HepG2 (cell line): Measurements from ENCODE around the gene DDX6. TPM values are rescaled to one million over a fixed set of nuclear protein-coding genes. Genes with fewer than 3 reads are reported as not detected.

Experiments
- ATAC-seq: fragments of 200-7000 bp; cut with Tn5 transposase; 3 replicates; pipeline ENCODE4 v1.9.1; 2020; ENCODE audit warnings: mild to moderate bottlenecking, moderate library complexity
- BruUV-seq: library from RNA; stranded (reverse); fragments of 400-500 nt; replicated peaks from 2 replicates; lab custom pipeline; 2021; lab: Mats Ljungman, UMichigan
- CTCF ChIA-PET: fragments of 300-600 bp; formaldehyde crosslinking; extraction: SDS; loops from one replicate; lab custom pipeline; 2021; ENCODE audit warnings: low total read pairs, inconsistent platforms, low intra/inter-chr PET ratio; lab: Yijun Ruan, JAX
- POLR2A ChIA-PET: fragments of 350-600 bp; sonication (Branson Sonifier 250); formaldehyde crosslinking; loops from one replicate; lab custom pipeline; 2020; ENCODE audit warnings: antibody characterized with exemption, inconsistent platforms; lab: Yijun Ruan, JAX
- DNase-seq: peaks from one replicate; pipeline ENCODE4 v3.0.0-alpha.2; 2015; ENCODE audit warnings: low spot score
- FAIRE-seq: peaks from 3 replicates; lab custom pipeline; 2011; peaks lifted over from hg19 to GRCh38; lab: Jason Lieb, UNC
- H2AFZ ChIP-seq: one replicate; pipeline ENCODE4 v1.6.1; 2011; ENCODE audit warnings: low read length, inconsistent platforms
- H3K27ac ChIP-seq: fragments of 300-600 bp; 3 replicates; pipeline ENCODE4 v1.8.0; 2011; ENCODE audit warnings: mixed run types, mild to moderate bottlenecking, mixed read lengths, low read length, inconsistent platforms; ENCODE audit not compliant: insufficient read depth; ENCODE audit errors: extremely low read length
- H3K27me3 ChIP-seq, 2 experiments: fragments of 200-600 bp in 1 of 2; 2 replicates in 1 of 2; 3 replicates in 1 of 2; pipeline versions ENCODE4 v1.6.0 to v1.8.0; 2011; ENCODE audit warnings: low read length in 2 of 2, mild to moderate bottlenecking in 2 of 2, moderate library complexity in 2 of 2, inconsistent platforms in 1 of 2; ENCODE audit not compliant: insufficient read depth in 2 of 2, control insufficient read depth in 1 of 2
- H3K36me3 ChIP-seq, 2 experiments: fragments of 200-600 bp in 1 of 2; replicated peaks in 1 of 2; 2 replicates in 1 of 2; 3 replicates in 1 of 2; pipeline versions ENCODE4 v1.5.1 to v1.8.0; 2011; ENCODE audit warnings: low read length in 2 of 2, inconsistent platforms in 1 of 2; ENCODE audit not compliant: insufficient read depth in 2 of 2, control insufficient read depth in 1 of 2
- H3K4me1 ChIP-seq: 2 replicates; pipeline ENCODE4 v1.5.1; 2012; ENCODE audit warnings: low read length, inconsistent platforms; ENCODE audit not compliant: insufficient read depth
- H3K4me2 ChIP-seq: 2 replicates; pipeline ENCODE4 v1.6.0; 2011; ENCODE audit warnings: low read depth, low read length, inconsistent platforms
- H3K4me3 ChIP-seq, 3 experiments: fragments of 200-600 bp in 1 of 3; sonication (generic), shearing (Covaris generic) in 1 of 3; replicated peaks in 1 of 3; 2 replicates each; pipeline ENCODE4 v1.5.1; 2011 to 2016; ENCODE audit warnings: low read length in 3 of 3, inconsistent platforms in 2 of 3, low read depth in 2 of 3, mild to moderate bottlenecking in 2 of 3, control low read depth in 1 of 3, mixed read lengths in 1 of 3; ENCODE audit not compliant: insufficient read depth in 1 of 3
- H3K79me2 ChIP-seq: one replicate; pipeline ENCODE4 v1.6.1; 2011; ENCODE audit warnings: low read length, inconsistent platforms; ENCODE audit not compliant: insufficient read depth
- H3K9ac ChIP-seq: 2 replicates; pipeline ENCODE4 v1.6.0; 2011; ENCODE audit warnings: mild to moderate bottlenecking, low read depth, low read length, inconsistent platforms; ENCODE audit not compliant: insufficient read depth
- H3K9me3 ChIP-seq: 2 replicates; pipeline ENCODE4 v1.5.1; 2012; ENCODE audit warnings: mild to moderate bottlenecking, low read length
- H4K20me1 ChIP-seq: 2 replicates; pipeline ENCODE4 v1.6.0; 2011; ENCODE audit warnings: inconsistent platforms, mild to moderate bottlenecking, low read length, moderate library complexity; ENCODE audit not compliant: insufficient read depth
- BORCS8-MEF2B ChIP-seq: sonication (generic); formaldehyde crosslinking; IDR thresholded peaks from 2 replicates; pipeline ENCODE4 v1.8.0; 2022; ENCODE audit warnings: mild to moderate bottlenecking, missing genetic modification reagents
- CREB3 ChIP-seq: sonication (generic); formaldehyde crosslinking; IDR thresholded peaks from 2 replicates; pipeline ENCODE4 v1.5.0; 2020; ENCODE audit warnings: missing genetic modification reagents
- HHEX ChIP-seq: IDR thresholded peaks from 2 replicates; pipeline ENCODE4 v1.6.1; 2016; ENCODE audit warnings: control low read depth
- HMGA1 ChIP-seq: sonication (generic); formaldehyde crosslinking; conservative IDR thresholded peaks from 2 replicates; pipeline ENCODE4 v1.4.0; 2020; ENCODE audit warnings: missing genetic modification reagents
- MAFG ChIP-seq: sonication (generic); formaldehyde crosslinking; IDR thresholded peaks from 2 replicates; pipeline ENCODE4 v1.5.1; 2020; ENCODE audit warnings: mild to moderate bottlenecking, missing genetic modification reagents
- SMC3 ChIP-seq: IDR thresholded peaks from 2 replicates; pipeline ENCODE4 v1.6.1; 2011; ENCODE audit warnings: low read length, improper control_type of control experiment
- ZFP36 ChIP-seq: fragments of 150-350 bp; IDR thresholded peaks from 2 replicates; pipeline ENCODE4 v1.6.1; 2018; ENCODE audit warnings: borderline replicate concordance, low read length, low read depth; ENCODE audit not compliant: partially characterized antibody
- ZMAT3 ChIP-seq: sonication (generic); formaldehyde crosslinking; conservative IDR thresholded peaks from 2 replicates; pipeline ENCODE4 v1.7.0; 2021; ENCODE audit warnings: missing genetic modification reagents
- ZNF260 ChIP-seq: sonication (generic); formaldehyde crosslinking; IDR thresholded peaks from 2 replicates; pipeline ENCODE4 v1.4.0; 2020; ENCODE audit warnings: missing genetic modification reagents, low read depth, mild to moderate bottlenecking, borderline replicate concordance
- ZNF83 ChIP-seq: sonication (generic); formaldehyde crosslinking; IDR thresholded peaks from 2 replicates; pipeline ENCODE4 v1.4.0; 2020; ENCODE audit warnings: missing genetic modification reagents, mild to moderate bottlenecking, borderline replicate concordance
- ZNF883 ChIP-seq: sonication (generic); formaldehyde crosslinking; IDR thresholded peaks from 2 replicates; pipeline ENCODE4 v1.5.1; 2020; ENCODE audit warnings: mild to moderate bottlenecking, missing genetic modification reagents; ENCODE audit errors: not compliant biosample characterization
- WGBS: methylation state at CpG from one replicate; pipeline ENCODE4 v1.1.6; 2017; ENCODE audit warnings: low lambda C conversion rate; 5-methylcytosine and 5-hydroxymethylcytosine counted together
- in situ Hi-C: cut with HindIII; loops from 2 replicates; pipeline ENCODE4 v1.10.0; 2017; ENCODE audit warnings: low pct_unique_long_range_greater_than_20kb; ENCODE audit not compliant: extremely low pct_ligation_motif_present
- intact Hi-C: fragments of 100-400 bp; cut with micrococcal nuclease; formaldehyde crosslinking; loops from one replicate; pipeline ENCODE4 v1.10.0; 2022; ENCODE audit not compliant: unreplicated experiment
- polyA plus RNA-seq, 8 experiments: library from polyadenylated mRNA; depleted of rRNA in 3 of 8; stranded (reverse) in 7 of 8; unstranded in 1 of 8; fragments of >200 nt; fragmentation: Illumina TruSeq in 4 of 8; extraction: Trizol in 4 of 8; gene quantifications; 2 replicates each; pipeline versions ENCODE4 v1.2.1 to v1.2.3, GENCODE V29; 2011 to 2016; ENCODE audit warnings: low read depth in 4 of 8, missing spikeins in 1 of 8, mixed read lengths in 1 of 8; ENCODE audit not compliant: insufficient read depth in 1 of 8
- total RNA-seq, 5 experiments: library from RNA; depleted of rRNA; stranded (reverse); fragments of >200 nt; fragmentation: Illumina TruSeq; extraction: Trizol; gene quantifications; 2 replicates each; pipeline ENCODE4 v1.2.3, GENCODE V29; 2016; ENCODE audit warnings: low read depth in 1 of 5
- TF ChIP-seq, protein P1 (sequence below): sonication (generic); formaldehyde crosslinking; IDR thresholded peaks from 2 replicates; pipeline ENCODE4 v1.8.0; 2022; ENCODE audit warnings: missing genetic modification reagents, low read depth, mild to moderate bottlenecking, borderline replicate concordance
- TF ChIP-seq, protein P2 (sequence below): sonication (generic); formaldehyde crosslinking; IDR thresholded peaks from 2 replicates; pipeline ENCODE4 v1.5.0; 2020; ENCODE audit warnings: mild to moderate bottlenecking, missing genetic modification reagents, moderate library complexity
- TF ChIP-seq, protein P3 (sequence below): IDR thresholded peaks from 2 replicates; pipeline ENCODE4 v1.6.1; 2016

The DDX6 gene
- total and polyA plus RNA-seq, 2 of the 13 experiments (the other 11 are each of a cell fraction or from before 2014, with no cell fraction given), result 20.9 to 59.2 TPM

- no peak for DNase-seq
- TF ChIP-seq, protein P1, sequence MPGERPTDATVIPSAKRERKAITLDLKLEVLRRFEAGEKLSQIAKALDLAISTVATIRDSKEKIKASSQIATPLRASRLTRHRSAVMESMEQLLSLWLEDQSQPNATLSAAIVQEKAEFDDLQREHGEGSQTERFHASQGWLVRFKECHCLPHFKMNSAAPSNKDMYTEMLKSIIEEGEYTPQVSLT, result no peak
- TF ChIP-seq CREB3 (CRISPR knock-in tag) (no peak), BORCS8-MEF2B (no peak)
- TF ChIP-seq, protein P2, sequence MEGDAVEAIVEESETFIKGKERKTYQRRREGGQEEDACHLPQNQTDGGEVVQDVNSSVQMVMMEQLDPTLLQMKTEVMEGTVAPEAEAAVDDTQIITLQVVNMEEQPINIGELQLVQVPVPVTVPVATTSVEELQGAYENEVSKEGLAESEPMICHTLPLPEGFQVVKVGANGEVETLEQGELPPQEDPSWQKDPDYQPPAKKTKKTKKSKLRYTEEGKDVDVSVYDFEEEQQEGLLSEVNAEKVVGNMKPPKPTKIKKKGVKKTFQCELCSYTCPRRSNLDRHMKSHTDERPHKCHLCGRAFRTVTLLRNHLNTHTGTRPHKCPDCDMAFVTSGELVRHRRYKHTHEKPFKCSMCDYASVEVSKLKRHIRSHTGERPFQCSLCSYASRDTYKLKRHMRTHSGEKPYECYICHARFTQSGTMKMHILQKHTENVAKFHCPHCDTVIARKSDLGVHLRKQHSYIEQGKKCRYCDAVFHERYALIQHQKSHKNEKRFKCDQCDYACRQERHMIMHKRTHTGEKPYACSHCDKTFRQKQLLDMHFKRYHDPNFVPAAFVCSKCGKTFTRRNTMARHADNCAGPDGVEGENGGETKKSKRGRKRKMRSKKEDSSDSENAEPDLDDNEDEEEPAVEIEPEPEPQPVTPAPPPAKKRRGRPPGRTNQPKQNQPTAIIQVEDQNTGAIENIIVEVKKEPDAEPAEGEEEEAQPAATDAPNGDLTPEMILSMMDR, result no peak
- H3K4me2 ChIP-seq, result no peak overlapping the region
- WGBS, result 48% methylated on average over 4 of the region's 4 CpGs
- peaks cover 0 to 10% of the 10 kb centered on the region in 2 experiments; a peak in 2 of 5 replicates for H3K27me3 ChIP-seq
- no peak overlapping the region for H3K27ac ChIP-seq
- no peak overlapping the region for H3K9ac ChIP-seq
- POLR2A ChIA-PET, result no interaction called here
- no peak overlapping the region for H3K4me3 ChIP-seq
- no peak for ATAC-seq
- H3K4me1 ChIP-seq, result no peaks in the 10 kb centered on the region
- H3K9me3 ChIP-seq, result no peaks in the 10 kb centered on the region
- FAIRE-seq, result no peak
- intact Hi-C loops (no loop called here), in situ Hi-C loops (no loop called here)
- H2AFZ ChIP-seq, result no peak overlapping the region
- H3K79me2 ChIP-seq, result no peaks in the 10 kb centered on the region
- CTCF ChIA-PET, result no interaction called here
- no TSS peak for BruUV-seq
- H4K20me1 ChIP-seq, result no peaks in the 10 kb centered on the region
- H3K36me3 ChIP-seq, result no peaks in the 10 kb centered on the region
These were observed 27.2 kb upstream of the DDX6 start for GRCh38 chr11:118818130-118818529.

GRCh38 chr11:118813551-118813950 lies 22.6 kb upstream of the DDX6 start:
- FAIRE-seq (no peak), ATAC-seq (no peak), DNase-seq (no peak)
- H3K36me3 ChIP-seq, result no peaks in the 10 kb centered on the region
- no TSS peak for BruUV-seq
- CTCF ChIA-PET, result no interaction called here
- no peaks in the 10 kb centered on the region for H3K4me1 ChIP-seq
- H3K79me2 ChIP-seq, result no peaks in the 10 kb centered on the region
- 0% methylated on average over 1 of the region's 1 CpG for WGBS
- in situ Hi-C loops, result no loop called here
- no peaks in the 10 kb centered on the region for H4K20me1 ChIP-seq
- H2AFZ ChIP-seq, result no peak overlapping the region
- no peaks in the 10 kb centered on the region; a peak in 1 of 5 replicates for H3K27me3 ChIP-seq
- POLR2A ChIA-PET, result no interaction called here
- no peak overlapping the region for H3K9ac ChIP-seq
- H3K27ac ChIP-seq, result no peak overlapping the region
- no peaks in the 10 kb centered on the region for H3K9me3 ChIP-seq
- H3K4me2 ChIP-seq, result no peak overlapping the region
- intact Hi-C loops, result no loop called here
- no peak overlapping the region for H3K4me3 ChIP-seq
- no peak for TF ChIP-seq ZFP36
- TF ChIP-seq SMC3, result no peak
- no peak for TF ChIP-seq ZNF260 (CRISPR knock-in tag)
- TF ChIP-seq ZNF883, result no peak
- no peak for TF ChIP-seq ZNF83 (CRISPR knock-in tag)
- no peak for TF ChIP-seq ZMAT3 (CRISPR knock-in tag)
- no peak for TF ChIP-seq HHEX (CRISPR knock-in tag)
- no peak for TF ChIP-seq MAFG (CRISPR knock-in tag)
- TF ChIP-seq HMGA1 (CRISPR knock-in tag), result no peak
- TF ChIP-seq, protein P3, sequence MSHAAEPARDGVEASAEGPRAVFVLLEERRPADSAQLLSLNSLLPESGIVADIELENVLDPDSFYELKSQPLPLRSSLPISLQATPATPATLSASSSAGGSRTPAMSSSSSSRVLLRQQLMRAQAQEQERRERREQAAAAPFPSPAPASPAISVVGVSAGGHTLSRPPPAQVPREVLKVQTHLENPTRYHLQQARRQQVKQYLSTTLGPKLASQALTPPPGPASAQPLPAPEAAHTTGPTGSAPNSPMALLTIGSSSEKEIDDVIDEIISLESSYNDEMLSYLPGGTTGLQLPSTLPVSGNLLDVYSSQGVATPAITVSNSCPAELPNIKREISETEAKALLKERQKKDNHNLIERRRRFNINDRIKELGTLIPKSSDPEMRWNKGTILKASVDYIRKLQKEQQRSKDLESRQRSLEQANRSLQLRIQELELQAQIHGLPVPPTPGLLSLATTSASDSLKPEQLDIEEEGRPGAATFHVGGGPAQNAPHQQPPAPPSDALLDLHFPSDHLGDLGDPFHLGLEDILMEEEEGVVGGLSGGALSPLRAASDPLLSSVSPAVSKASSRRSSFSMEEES (CRISPR knock-in tag), result no peak
